H1 (cell line): Measurements from ENCODE around the gene MAML1. TPM values are rescaled to one million over a fixed set of nuclear protein-coding genes. Genes with fewer than 3 reads are reported as not detected.

Experiments used
- CTCF ChIA-PET: fragments of 300-600 bp; sonication (Branson Sonifier 250); formaldehyde crosslinking; loops from one replicate; lab custom pipeline; 2021; ENCODE audit not compliant: partially characterized antibody; lab: Charles Lee
- POLR2A ChIA-PET: fragments of 300-600 bp; sonication (Branson Sonifier 250); formaldehyde crosslinking; loops from one replicate; lab custom pipeline; 2021; ENCODE audit warnings: inconsistent platforms; ENCODE audit not compliant: partially characterized antibody; lab: Charles Lee
- DNase-seq, 2 experiments: peaks; one replicate each; pipeline versions ENCODE4 v3.0.0 to v3.0.0-alpha.2; 2010 to 2022; ENCODE audit warnings: low spot score in 2 of 2, low read depth in 1 of 2, mixed read lengths in 1 of 2
- FAIRE-seq: peaks from 2 replicates; lab custom pipeline; 2011; peaks lifted over from hg19 to GRCh38; lab: Jason Lieb, UNC
- H2AFZ ChIP-seq: 2 replicates; pipeline ENCODE4 v1.8.1; 2012; ENCODE audit warnings: low read length, inconsistent platforms
- H2AK5ac ChIP-seq: 2 replicates; pipeline ENCODE4 v1.6.1; 2013; ENCODE audit warnings: low read depth, low read length
- H2BK120ac ChIP-seq: replicated peaks from 2 replicates; pipeline ENCODE3; 2013; ENCODE audit warnings: low read depth, low read length, inconsistent platforms
- H2BK12ac ChIP-seq: 2 replicates; pipeline ENCODE4 v1.6.1; 2013; ENCODE audit warnings: low read depth, low read length
- H2BK15ac ChIP-seq: 2 replicates; pipeline ENCODE4 v1.6.1; 2013; ENCODE audit warnings: low read length
- H2BK20ac ChIP-seq: 2 replicates; pipeline ENCODE4 v1.6.1; 2013; ENCODE audit warnings: low read length
- H2BK5ac ChIP-seq: 2 replicates; pipeline ENCODE4 v1.6.1; 2013; ENCODE audit warnings: low read depth, low read length
- H3K14ac ChIP-seq: 2 replicates; pipeline ENCODE4 v1.6.1; 2013; ENCODE audit warnings: inconsistent platforms; ENCODE audit not compliant: insufficient read length
- H3K18ac ChIP-seq: 2 replicates; pipeline ENCODE4 v1.6.1; 2013; ENCODE audit warnings: low read length; ENCODE audit errors: extremely low read depth
- H3K23ac ChIP-seq: 2 replicates; pipeline ENCODE4 v1.6.1; 2013; ENCODE audit warnings: inconsistent platforms; ENCODE audit not compliant: insufficient read length
- H3K23me2 ChIP-seq: 2 replicates; pipeline ENCODE4 v1.6.1; 2013; ENCODE audit warnings: low read depth, low read length
- H3K27ac ChIP-seq: 2 replicates; pipeline ENCODE4 v1.6.1; 2011; ENCODE audit warnings: low read depth, low read length, inconsistent platforms
- H3K27me3 ChIP-seq, 4 experiments: replicated peaks in 1 of 4; 1 replicate in 1 of 4; 2 replicates in 3 of 4; pipeline versions ENCODE4 v1.6.1 to v1.8.1; 2011 to 2013; ENCODE audit warnings: low read length in 3 of 4, mild to moderate bottlenecking in 3 of 4, inconsistent platforms in 2 of 4, mixed read lengths in 2 of 4, moderate library complexity in 1 of 4; ENCODE audit not compliant: control insufficient read depth in 3 of 4, insufficient read depth in 3 of 4; ENCODE audit errors: extremely low read depth in 1 of 4
- H3K36me3 ChIP-seq, 4 experiments: 2 replicates each; pipeline versions ENCODE4 v1.6.1 to v1.8.1; 2011 to 2013; ENCODE audit warnings: mild to moderate bottlenecking in 4 of 4, low read length in 3 of 4, moderate library complexity in 2 of 4, control low read depth in 1 of 4, inconsistent platforms in 1 of 4; ENCODE audit not compliant: insufficient read depth in 4 of 4, control insufficient read depth in 2 of 4
- H3K4ac ChIP-seq: replicated peaks from 2 replicates; pipeline ENCODE3; 2013; ENCODE audit warnings: low read length, low read depth, mixed read lengths, inconsistent platforms; ENCODE audit not compliant: insufficient read length
- H3K4me1 ChIP-seq, 4 experiments: replicated peaks in 1 of 4; 1 replicate in 1 of 4; 2 replicates in 3 of 4; pipeline versions ENCODE4 v1.6.1 to v1.8.1; 2011 to 2013; ENCODE audit warnings: low read length in 3 of 4, inconsistent platforms in 2 of 4, mixed read lengths in 1 of 4; ENCODE audit not compliant: insufficient read depth in 4 of 4, control insufficient read depth in 3 of 4
- H3K4me2 ChIP-seq, 2 experiments: 2 replicates each; pipeline versions ENCODE4 v1.6.1 to v1.8.1; 2011 to 2013; ENCODE audit warnings: low read depth in 2 of 2, low read length in 2 of 2, control low read depth in 1 of 2, inconsistent platforms in 1 of 2, mild to moderate bottlenecking in 1 of 2; ENCODE audit not compliant: insufficient read depth in 1 of 2
- H3K4me3 ChIP-seq, 4 experiments: fragments of 200-600, 300-600 bp in 1 of 4; sonication (generic), shearing (Covaris generic), sonication (Bioruptor Twin) in 1 of 4; 2 replicates each; pipeline versions ENCODE4 v1.5.1 to v1.8.1; 2011 to 2016; ENCODE audit warnings: low read length in 4 of 4, low read depth in 3 of 4, control low read depth in 2 of 4, inconsistent platforms in 2 of 4, mild to moderate bottlenecking in 2 of 4, mixed read lengths in 1 of 4, moderate library complexity in 1 of 4; ENCODE audit not compliant: insufficient read depth in 2 of 4; ENCODE audit errors: extremely low read depth in 1 of 4
- H3K56ac ChIP-seq: replicated peaks from 2 replicates; pipeline ENCODE3; 2013; ENCODE audit warnings: low read depth, mild to moderate bottlenecking, mixed read lengths, low read length, inconsistent platforms; ENCODE audit not compliant: insufficient read length
- H3K79me1 ChIP-seq: 2 replicates; pipeline ENCODE4 v1.6.1; 2013; ENCODE audit warnings: low read depth, low read length, control low read depth
- H3K79me2 ChIP-seq, 2 experiments: 2 replicates each; pipeline versions ENCODE4 v1.6.1 to v1.8.1; 2012 to 2013; ENCODE audit warnings: low read length in 2 of 2, mild to moderate bottlenecking in 2 of 2, inconsistent platforms in 1 of 2; ENCODE audit not compliant: insufficient read depth in 2 of 2, control insufficient read depth in 1 of 2
- H3K9ac ChIP-seq, 4 experiments: replicated peaks in 1 of 4; 1 replicate in 1 of 4; 2 replicates in 3 of 4; pipeline versions ENCODE4 v1.6.1 to v1.8.1; 2011 to 2013; ENCODE audit warnings: low read depth in 3 of 4, low read length in 3 of 4, control low read depth in 2 of 4, mild to moderate bottlenecking in 2 of 4, moderate library complexity in 2 of 4, inconsistent platforms in 1 of 4; ENCODE audit errors: extremely low read depth in 1 of 4
- H3K9me3 ChIP-seq, 2 experiments: 2 replicates each; pipeline versions ENCODE4 v1.6.1 to v1.8.1; 2012 to 2013; ENCODE audit warnings: mild to moderate bottlenecking in 2 of 2, moderate library complexity in 2 of 2, control low read depth in 1 of 2, inconsistent platforms in 1 of 2, low read depth in 1 of 2, low read length in 1 of 2, mixed read lengths in 1 of 2; ENCODE audit not compliant: insufficient read depth in 2 of 2
- H4K20me1 ChIP-seq, 2 experiments: replicated peaks in 1 of 2; 2 replicates each; pipeline versions ENCODE3 to v1.8.1; 2011 to 2013; ENCODE audit warnings: inconsistent platforms in 2 of 2, low read length in 2 of 2, mild to moderate bottlenecking in 1 of 2; ENCODE audit not compliant: insufficient read depth in 2 of 2, control insufficient read depth in 1 of 2
- H4K5ac ChIP-seq: 2 replicates; pipeline ENCODE4 v1.6.1; 2013; ENCODE audit warnings: low read length, low read depth, mixed read lengths, inconsistent platforms; ENCODE audit not compliant: insufficient read length
- H4K8ac ChIP-seq: 2 replicates; pipeline ENCODE4 v1.8.0; 2013; ENCODE audit warnings: mild to moderate bottlenecking, moderate library complexity, low read length, inconsistent platforms; ENCODE audit not compliant: insufficient read depth; ENCODE audit errors: extremely low read depth
- H4K91ac ChIP-seq: replicated peaks from 2 replicates; pipeline ENCODE3; 2013; ENCODE audit warnings: low read length, mixed read lengths, inconsistent platforms; ENCODE audit not compliant: insufficient read length
- BRCA1 ChIP-seq: IDR thresholded peaks from 2 replicates; pipeline ENCODE4 v1.6.1; 2012; ENCODE audit warnings: low read depth, low read length, improper control_type of control experiment
- CHD2 ChIP-seq: IDR thresholded peaks from 2 replicates; pipeline ENCODE4 v1.6.1; 2012; ENCODE audit warnings: low read length, improper control_type of control experiment
- EGR1 ChIP-seq: IDR thresholded peaks from 2 replicates; pipeline ENCODE4 v1.6.1; 2011; ENCODE audit warnings: low read depth, low read length, borderline replicate concordance
- EP300 ChIP-seq, 2 experiments: IDR thresholded peaks; 1 replicate in 1 of 2; 2 replicates in 1 of 2; pipeline ENCODE4 v1.6.1; 2011 to 2012; ENCODE audit warnings: low read depth in 2 of 2, low read length in 2 of 2, mild to moderate bottlenecking in 2 of 2, borderline replicate concordance in 1 of 2, inconsistent platforms in 1 of 2, moderate library complexity in 1 of 2
- KDM1A ChIP-seq: fragments of 200-600, 300-600 bp; sonication (generic); IDR thresholded peaks from 2 replicates; pipeline ENCODE4 v1.7.1; 2016; ENCODE audit warnings: mild to moderate bottlenecking, low read length, borderline replicate concordance
- POLR2A ChIP-seq, 2 experiments: IDR thresholded peaks; 1 replicate in 1 of 2; 2 replicates in 1 of 2; pipeline ENCODE4 v1.6.1; 2011; ENCODE audit warnings: low read depth in 2 of 2, low read length in 2 of 2, mild to moderate bottlenecking in 2 of 2; ENCODE audit errors: control extremely low read depth in 1 of 2
- TAF7 ChIP-seq: optimal IDR thresholded peaks from 2 replicates; pipeline ENCODE3; 2011; ENCODE audit warnings: low read depth, mild to moderate bottlenecking, inconsistent platforms, low read length, moderate library complexity, borderline replicate concordance
- TBP ChIP-seq: IDR thresholded peaks from 2 replicates; pipeline ENCODE4 v1.6.1; 2011; ENCODE audit warnings: low read depth, low read length, improper control_type of control experiment
- WGBS, 2 experiments: shearing (Covaris generic) in 1 of 2; methylation state at CpG; one replicate each; pipeline versions ENCODE4 v1.1.6 to v1.1.7; 2013 to 2015; ENCODE audit warnings: low lambda C conversion rate in 2 of 2, mixed read lengths in 2 of 2, inconsistent platforms in 1 of 2, low coverage in 1 of 2, missing lambda C conversion rate in 1 of 2; ENCODE audit not compliant: insufficient replicate concordance in 2 of 2, insufficient coverage in 1 of 2, insufficient read length in 1 of 2; ENCODE audit errors: extremely low coverage in 1 of 2, missing lambda C conversion rate in 1 of 2; 5-methylcytosine and 5-hydroxymethylcytosine counted together
- polyA plus RNA-seq, 7 experiments: library from polyadenylated mRNA; depleted of rRNA in 3 of 7; stranded (reverse) in 5 of 7; unstranded in 2 of 7; fragments of >200 nt in 5 of 7; fragments of 200-250 nt in 2 of 7; gene quantifications; 1 replicate in 5 of 7; 2 replicates in 1 of 7; 4 replicates in 1 of 7; pipeline versions ENCODE4 v1.2.1 to v1.2.3, GENCODE V29; 2011 to 2013; ENCODE audit warnings: missing spikeins in 2 of 7, mixed read lengths in 2 of 7
- total RNA-seq: library from RNA; stranded (reverse); fragmentation: NEBNext Ultra II Directional; extraction: Animal tissue kit (Norgen Biotek cat#: 25700); gene quantifications from 2 replicates; pipeline ENCODE4 v1.2.1, GENCODE V29; 2021

MAML1 gene
- total and polyA plus RNA-seq, 2 of the 8 experiments (the other 6 are each of a cell fraction or from before 2014, with no cell fraction given): 17.1 to 41.9 TPM

DNA sequence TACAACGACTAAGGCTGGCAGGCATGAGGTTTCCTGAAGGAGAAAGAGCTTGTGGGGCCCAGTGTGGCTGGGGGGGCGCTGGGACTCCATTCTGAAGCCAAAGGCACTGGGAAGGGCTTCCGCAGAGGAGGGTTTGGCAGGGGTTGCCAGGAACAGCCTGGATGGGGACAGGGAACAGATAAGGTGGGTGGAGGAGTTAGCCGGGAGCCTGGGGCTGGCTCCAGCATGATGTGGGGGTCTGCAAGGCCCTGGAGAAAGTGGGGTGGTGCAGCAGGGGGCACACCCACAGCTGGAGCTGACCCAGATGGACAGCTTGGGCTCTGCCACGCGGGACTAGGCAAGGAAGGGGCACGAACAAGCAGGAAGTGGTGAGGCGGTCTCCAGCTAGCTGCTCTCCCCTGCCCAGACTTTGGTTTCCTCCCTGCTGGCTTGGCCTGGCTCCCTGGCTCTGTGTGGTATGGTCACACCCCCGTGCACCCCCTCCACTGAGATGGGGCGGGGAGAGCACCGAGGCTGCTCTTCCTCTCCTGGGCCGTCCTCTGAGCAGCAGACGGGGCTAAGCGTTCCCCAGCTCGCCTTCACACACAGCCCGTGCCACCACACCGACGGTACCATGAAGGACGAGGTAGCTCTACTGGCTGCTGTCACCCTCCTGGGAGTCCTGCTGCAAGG, 61.0 kb downstream of the MAML1 start, which contains the start of gene LTC4S:
Gene LTC4S (plus strand): TSS at position 519 of the 672 bp plus-strand sequence. CDS start 95 bp downstream, at position 614.
- no peak for FAIRE-seq
- Histone ChIP-seq H3K79me2 (no peaks in the 10 kb centered on the region), H2BK20ac (peak within 1 kb of the TSS; percentile 32; the same call in 1 of the 2 replicates), H2BK15ac (peak within 1 kb of the TSS; percentile 89; the same call in 1 of the 2 replicates), H4K8ac (peak within 1 kb of the TSS; percentile 11), H3K9me3 (no peaks in the 10 kb centered on the region), H2BK12ac (peak within 1 kb of the TSS; percentile 55; the same call in 1 of the 2 replicates), H3K56ac (no peak within 1 kb of the TSS), H3K9ac (no peak within 1 kb of the TSS), H2BK120ac (no peak within 1 kb of the TSS), H4K91ac (peak within 1 kb of the TSS; percentile 65), H3K79me1 (no peaks in the 10 kb centered on the region), H3K23ac (no peak within 1 kb of the TSS), H3K4ac (peak within 1 kb of the TSS; percentile 61), H2AK5ac (peak within 1 kb of the TSS; percentile 28; the same call in 1 of the 2 replicates), H3K4me2 (peak within 1 kb of the TSS in 1 of 2 experiments; percentile 60; a peak in 2 of 4 replicates), H2BK5ac (peak within 1 kb of the TSS; percentile 46; the same call in 1 of the 2 replicates), H3K18ac (peak within 1 kb of the TSS; percentile 19; the same call in 1 of the 2 replicates), H3K27ac (no peak within 1 kb of the TSS), H3K36me3 (peaks cover 6 to 13% (median 13%) of the 10 kb centered on the region in 4 experiments; a peak in 7 of 8 replicates), H3K14ac (no peak within 1 kb of the TSS), H3K23me2 (peaks cover 7% of the 10 kb centered on the region), H3K27me3 (peaks cover 0 to 2% (median 0%) of the 10 kb centered on the region in 4 experiments; a peak in 1 of 7 replicates), H3K4me3 (peak within 1 kb of the TSS in 1 of 4 experiments; percentile 88; a peak in 1 of 8 replicates), H4K5ac (no peak within 1 kb of the TSS), H4K20me1 (peaks cover 4 to 9% of the 10 kb centered on the region in 2 experiments), H2AFZ (no peak within 1 kb of the TSS), H3K4me1 (peaks cover 0 to 13% (median 9%) of the 10 kb centered on the region in 4 experiments; a peak in 5 of 7 replicates)
- no peak for DNase-seq
- no peak for TF ChIP-seq BRCA1
- 0 out of 3 replicates have a peak, but pooled peaks of 1 of the 2 experiments have one; percentile 24 for TF ChIP-seq POLR2A (IDR thresholded peaks at IDR 0.05; ENCODE audit: control extremely low read depth in 1 of 2, low read depth in 2 of 2, low read length in 2 of 2)
- no peak for TF ChIP-seq KDM1A
- no peak for TF ChIP-seq EGR1
- no peak for TF ChIP-seq TAF7
- TF ChIP-seq EP300 (IDR thresholded peaks at IDR 0.05; ENCODE audit: borderline replicate concordance in 1 of 2, low read depth in 2 of 2, low read length in 2 of 2): no peak
- TF ChIP-seq CHD2: no peak
- TF ChIP-seq TBP: no peak
- WGBS, 2 experiments: 85% methylated on average over 18 of the region's 19 CpGs; no CpG with 5 or more reads in 1 of the 2 experiments
- POLR2A ChIA-PET: interaction anchor here (0.8 to 16.9 kb wide), 4 partner anchors 10 to 23 kb away, joined by 4 to 207 read pairs (median 24); partner anchors contain the start of genes MGAT4B and SQSTM1
- CTCF ChIA-PET: interaction anchor here (1.0 to 3.3 kb wide), 6 partner anchors 16 to 58 kb away, joined by 3 to 23 read pairs (median 6); no protein-coding TSS in a partner anchor
